Keratinocyte (primary cell): ENCODE data around the gene PARP9. TPM values are rescaled to one million over a fixed set of nuclear protein-coding genes. Genes with fewer than 3 reads are reported as not detected.

Experiments
- DNase-seq: peaks from one replicate; pipeline ENCODE4 v3.0.0-alpha.2; 2011; ENCODE audit warnings: low read depth, missing footprints, low spot score
- FAIRE-seq: peaks from 2 replicates; lab custom pipeline; 2011; peaks lifted over from hg19 to GRCh38; lab: Jason Lieb, UNC
- H2AFZ ChIP-seq: 2 replicates; pipeline ENCODE4 v1.6.0; 2012; ENCODE audit warnings: low read length, control low read depth, inconsistent platforms; ENCODE audit not compliant: control insufficient read depth
- H3K27ac ChIP-seq: 2 replicates; pipeline ENCODE4 v1.5.1; 2011; ENCODE audit warnings: low read length; ENCODE audit not compliant: control insufficient read depth, insufficient read depth
- H3K27me3 ChIP-seq: 3 replicates; pipeline ENCODE4 v1.6.0; 2011; ENCODE audit warnings: low read length; ENCODE audit not compliant: control insufficient read depth, insufficient read depth; ENCODE audit errors: extremely low read depth
- H3K36me3 ChIP-seq, 2 experiments: 2 replicates in 1 of 2; 3 replicates in 1 of 2; pipeline ENCODE4 v1.5.1; 2011; ENCODE audit warnings: low read length in 2 of 2, mild to moderate bottlenecking in 1 of 2; ENCODE audit not compliant: control insufficient read depth in 2 of 2, insufficient read depth in 2 of 2; ENCODE audit errors: extremely low read depth in 1 of 2
- H3K4me1 ChIP-seq: 3 replicates; pipeline ENCODE4 v1.5.1; 2011; ENCODE audit warnings: low read length; ENCODE audit not compliant: control insufficient read depth, insufficient read depth; ENCODE audit errors: extremely low read depth
- H3K4me2 ChIP-seq: 3 replicates; pipeline ENCODE4 v1.6.0; 2011; ENCODE audit warnings: low read depth, low read length; ENCODE audit not compliant: control insufficient read depth, insufficient read depth; ENCODE audit errors: extremely low read depth
- H3K4me3 ChIP-seq, 3 experiments: fragments of 200-600 bp in 1 of 3; sonication (generic) in 1 of 3; 2 replicates in 2 of 3; 3 replicates in 1 of 3; pipeline ENCODE4 v1.5.1; 2011 to 2016; ENCODE audit warnings: low read length in 3 of 3, mild to moderate bottlenecking in 3 of 3, control low read depth in 2 of 3, inconsistent platforms in 1 of 3, low read depth in 1 of 3, mixed read lengths in 1 of 3, mixed run types in 1 of 3, moderate library complexity in 1 of 3; ENCODE audit not compliant: control insufficient read depth in 2 of 3, insufficient read depth in 2 of 3; ENCODE audit errors: extremely low read depth in 1 of 3
- H3K79me2 ChIP-seq: 2 replicates; pipeline ENCODE4 v1.6.0; 2012; ENCODE audit warnings: low read length; ENCODE audit not compliant: control insufficient read depth, insufficient read depth
- H3K9ac ChIP-seq: 3 replicates; pipeline ENCODE4 v1.6.0; 2011; ENCODE audit warnings: low read length; ENCODE audit not compliant: control insufficient read depth, insufficient read depth; ENCODE audit errors: extremely low read depth
- H3K9me1 ChIP-seq: 3 replicates; pipeline ENCODE4 v1.6.0; 2011; ENCODE audit warnings: low read length; ENCODE audit not compliant: control insufficient read depth, insufficient read depth; ENCODE audit errors: extremely low read depth
- H3K9me3 ChIP-seq: 2 replicates; pipeline ENCODE4 v1.5.1; 2012; ENCODE audit warnings: low read depth, low read length; ENCODE audit not compliant: control insufficient read depth
- H4K20me1 ChIP-seq: 3 replicates; pipeline ENCODE4 v1.6.0; 2011; ENCODE audit warnings: low read length; ENCODE audit not compliant: control insufficient read depth, insufficient read depth; ENCODE audit errors: extremely low read depth
- EZH2 ChIP-seq: IDR thresholded peaks from one replicate; pipeline ENCODE4 v1.6.1; 2012; ENCODE audit warnings: inconsistent platforms, mild to moderate bottlenecking, low read length, moderate library complexity
- dilution Hi-C: fragments of 300-500 bp; cut with MboI; formaldehyde crosslinking; loops from one replicate; pipeline ENCODE4 v1.7.0; 2020; ENCODE audit warnings: low sequenced_read_pairs; ENCODE audit not compliant: extremely low pct_ligation_motif_present
- polyA plus RNA-seq, 5 experiments: library from polyadenylated mRNA; depleted of rRNA in 3 of 5; stranded (reverse) in 3 of 5; stranded (forward) in 1 of 5; unstranded in 1 of 5; fragments of >200 nt; gene quantifications; 1 replicate in 1 of 5; 2 replicates in 3 of 5; 3 replicates in 1 of 5; pipeline versions ENCODE4 v1.2.1 to v1.2.3, GENCODE V29; 2011 to 2012; ENCODE audit warnings: missing spikeins in 2 of 5, low read depth in 1 of 5, low replicate concordance in 1 of 5
- TF ChIP-seq, protein P1 (sequence below), 3 experiments: IDR thresholded peaks in 1 of 3; conservative IDR thresholded peaks in 1 of 3; optimal IDR thresholded peaks in 1 of 3; 2 replicates in 2 of 3; 3 replicates in 1 of 3; pipeline versions ENCODE3 to v1.5.1; 2011; ENCODE audit warnings: low read length in 3 of 3, mild to moderate bottlenecking in 3 of 3, moderate library complexity in 2 of 3, control low read depth in 1 of 3, inconsistent platforms in 1 of 3; ENCODE audit not compliant: insufficient read depth in 2 of 3; ENCODE audit errors: extremely low read depth in 1 of 3

The PARP9 gene
- polyA plus RNA-seq, 1 donor (not counting 4 experiments of a cell fraction or from before 2014, with no cell fraction given): 70.1 TPM

- peaks cover 11% of the 10 kb centered on the region for H3K4me1 ChIP-seq
- dilution Hi-C loops: no loop called here
- H4K20me1 ChIP-seq: no peaks in the 10 kb centered on the region
- no peaks in the 10 kb centered on the region for H3K27me3 ChIP-seq
- no peaks in the 10 kb centered on the region for H3K9me1 ChIP-seq
- H3K9ac ChIP-seq: no peak overlapping the region
- no peak overlapping the region for H3K27ac ChIP-seq
- H3K79me2 ChIP-seq: no peaks in the 10 kb centered on the region
- no peaks in the 10 kb centered on the region for H3K9me3 ChIP-seq
- TF ChIP-seq, protein P1, sequence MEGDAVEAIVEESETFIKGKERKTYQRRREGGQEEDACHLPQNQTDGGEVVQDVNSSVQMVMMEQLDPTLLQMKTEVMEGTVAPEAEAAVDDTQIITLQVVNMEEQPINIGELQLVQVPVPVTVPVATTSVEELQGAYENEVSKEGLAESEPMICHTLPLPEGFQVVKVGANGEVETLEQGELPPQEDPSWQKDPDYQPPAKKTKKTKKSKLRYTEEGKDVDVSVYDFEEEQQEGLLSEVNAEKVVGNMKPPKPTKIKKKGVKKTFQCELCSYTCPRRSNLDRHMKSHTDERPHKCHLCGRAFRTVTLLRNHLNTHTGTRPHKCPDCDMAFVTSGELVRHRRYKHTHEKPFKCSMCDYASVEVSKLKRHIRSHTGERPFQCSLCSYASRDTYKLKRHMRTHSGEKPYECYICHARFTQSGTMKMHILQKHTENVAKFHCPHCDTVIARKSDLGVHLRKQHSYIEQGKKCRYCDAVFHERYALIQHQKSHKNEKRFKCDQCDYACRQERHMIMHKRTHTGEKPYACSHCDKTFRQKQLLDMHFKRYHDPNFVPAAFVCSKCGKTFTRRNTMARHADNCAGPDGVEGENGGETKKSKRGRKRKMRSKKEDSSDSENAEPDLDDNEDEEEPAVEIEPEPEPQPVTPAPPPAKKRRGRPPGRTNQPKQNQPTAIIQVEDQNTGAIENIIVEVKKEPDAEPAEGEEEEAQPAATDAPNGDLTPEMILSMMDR (optimal IDR thresholded peaks at IDR 0.05 in 1 of 3, IDR thresholded peaks at IDR 0.05 in 1 of 3, conservative IDR thresholded peaks at IDR 0.05 in 1 of 3; ENCODE audit: extremely low read depth in 1 of 3, insufficient read depth in 2 of 3, low read length in 3 of 3): no peak
- TF ChIP-seq EZH2: no peak
- no peak for FAIRE-seq
- H3K4me2 ChIP-seq: no peak overlapping the region
- peaks cover 0 to 7% of the 10 kb centered on the region in 2 experiments for H3K36me3 ChIP-seq
- H2AFZ ChIP-seq: no peak overlapping the region
- no peak for DNase-seq
- no peak overlapping the region for H3K4me3 ChIP-seq
These were observed 12.3 kb upstream of the PARP9 start for GRCh38 chr3:122576174-122576940.

- no peaks in the 10 kb centered on the region for H3K9me3 ChIP-seq
- peak overlapping the region in 1 of 3 experiments; percentile 26 for H3K4me3 ChIP-seq
- FAIRE-seq: peak; percentile 94
- peaks cover 0 to 10% of the 10 kb centered on the region in 2 experiments for H3K36me3 ChIP-seq
- no peak for DNase-seq
- peak overlapping the region; percentile 46 for H3K27ac ChIP-seq
- TF ChIP-seq EZH2: no peak
- TF ChIP-seq, protein P1 (optimal IDR thresholded peaks at IDR 0.05 in 1 of 3, IDR thresholded peaks at IDR 0.05 in 1 of 3, conservative IDR thresholded peaks at IDR 0.05 in 1 of 3; ENCODE audit: extremely low read depth in 1 of 3, insufficient read depth in 2 of 3, low read length in 3 of 3): peak in 1 of 3 experiments; percentile 8
- H3K9ac ChIP-seq: peak overlapping the region; percentile 26
- dilution Hi-C loops: no loop called here
- H3K79me2 ChIP-seq: no peaks in the 10 kb centered on the region
- no peaks in the 10 kb centered on the region for H3K9me1 ChIP-seq
- peaks cover 21% of the 10 kb centered on the region for H3K4me1 ChIP-seq
- no peaks in the 10 kb centered on the region for H3K27me3 ChIP-seq
- no peaks in the 10 kb centered on the region for H4K20me1 ChIP-seq
- peak overlapping the region; percentile 44 for H3K4me2 ChIP-seq
- peak overlapping the region; percentile 16 for H2AFZ ChIP-seq
These were observed 8.9 kb upstream of the PARP9 start for GRCh38 chr3:122572940-122573412.
